OCI-LY1 (cell line): Measurements from ENCODE around the gene ZNF613.
"Not testable (repeated sequence)": the region's sequence is repeated elsewhere in the genome, so short reads cannot be mapped to it uniquely, and the experiment has no call there.

Experiments
- H2AFZ ChIP-seq: fragments of 200-600 bp; sonication (generic), shearing (Covaris generic); 2 replicates; pipeline ENCODE4 v1.6.0; 2014; ENCODE audit warnings: antibody characterized with exemption, mild to moderate bottlenecking, low read length
- H3F3A ChIP-seq: fragments of 200-600 bp; sonication (generic), shearing (Covaris generic); 2 replicates; pipeline ENCODE4 v1.6.0; 2014; ENCODE audit warnings: mild to moderate bottlenecking, antibody characterized with exemption, low read length, moderate library complexity; ENCODE audit not compliant: insufficient read depth
- H3K27ac ChIP-seq: fragments of 200-600 bp; sonication (generic); 2 replicates; pipeline ENCODE4 v1.5.1; 2014; ENCODE audit warnings: low read length, mixed run types, mild to moderate bottlenecking, low read depth; ENCODE audit not compliant: poor library complexity, severe bottlenecking
- H3K27me3 ChIP-seq: fragments of 200-600 bp; sonication (generic); 2 replicates; pipeline ENCODE4 v1.6.0; 2014; ENCODE audit warnings: antibody characterized with exemption, mild to moderate bottlenecking, low read length, moderate library complexity; ENCODE audit not compliant: insufficient read depth
- H3K36me3 ChIP-seq: fragments of 200-600 bp; sonication (generic); 2 replicates; pipeline ENCODE4 v1.6.1; 2014; ENCODE audit warnings: mild to moderate bottlenecking, antibody characterized with exemption, low read length, moderate library complexity, mixed read lengths; ENCODE audit not compliant: insufficient read depth
- H3K4me1 ChIP-seq: fragments of 200-600 bp; sonication (generic); 2 replicates; pipeline ENCODE4 v1.5.1; 2014; ENCODE audit warnings: mild to moderate bottlenecking, low read length, moderate library complexity; ENCODE audit not compliant: insufficient read depth, severe bottlenecking
- H3K4me2 ChIP-seq: fragments of 200-600 bp; sonication (generic), shearing (Covaris generic); 2 replicates; pipeline ENCODE4 v1.6.1; 2014; ENCODE audit warnings: low read length
- H3K4me3 ChIP-seq: fragments of 200-600 bp; sonication (generic); 2 replicates; pipeline ENCODE4 v1.5.1; 2014; ENCODE audit warnings: low read length, low read depth, mild to moderate bottlenecking, mixed read lengths; ENCODE audit not compliant: poor library complexity, severe bottlenecking
- H3K79me2 ChIP-seq: fragments of 200-600 bp; shearing (Covaris generic); 2 replicates; pipeline ENCODE4 v1.6.1; 2016; ENCODE audit warnings: mixed run types, low read length, mixed read lengths; ENCODE audit not compliant: insufficient read depth
- H3K9ac ChIP-seq: fragments of 200-600 bp; sonication (generic), shearing (Covaris generic); 2 replicates; pipeline ENCODE4 v1.6.1; 2014; ENCODE audit warnings: mild to moderate bottlenecking, low read length, mixed read lengths
- H3K9me2 ChIP-seq: fragments of 200-600 bp; sonication (generic), shearing (Covaris generic); 2 replicates; pipeline ENCODE4 v1.6.1; 2014; ENCODE audit warnings: low read depth, mild to moderate bottlenecking, low read length, mixed read lengths
- H3K9me3 ChIP-seq: fragments of 200-600 bp; shearing (Covaris generic); 2 replicates; pipeline ENCODE4 v1.6.1; 2014; ENCODE audit warnings: low read length, mixed read lengths
- H4K20me1 ChIP-seq: fragments of 200-600 bp; sonication (generic), shearing (Covaris generic); 2 replicates; pipeline ENCODE4 v1.6.0; 2016; ENCODE audit warnings: mild to moderate bottlenecking, low read length; ENCODE audit not compliant: insufficient read depth
- EZH2 ChIP-seq: fragments of 200-600 bp; sonication (generic), shearing (Covaris generic); IDR thresholded peaks from 2 replicates; pipeline ENCODE4 v1.8.0; 2017; ENCODE audit warnings: borderline replicate concordance, mixed run types, mild to moderate bottlenecking, antibody characterized with exemption, low read length, moderate library complexity, mixed read lengths
- TF ChIP-seq, protein P1 (sequence below): fragments of 200-600 bp; sonication (generic), shearing (Covaris generic); IDR thresholded peaks from 2 replicates; pipeline ENCODE4 v1.5.1; 2017; ENCODE audit warnings: mild to moderate bottlenecking, antibody characterized with exemption, low read length, moderate library complexity, mixed read lengths

The ZNF613 gene

DNA sequence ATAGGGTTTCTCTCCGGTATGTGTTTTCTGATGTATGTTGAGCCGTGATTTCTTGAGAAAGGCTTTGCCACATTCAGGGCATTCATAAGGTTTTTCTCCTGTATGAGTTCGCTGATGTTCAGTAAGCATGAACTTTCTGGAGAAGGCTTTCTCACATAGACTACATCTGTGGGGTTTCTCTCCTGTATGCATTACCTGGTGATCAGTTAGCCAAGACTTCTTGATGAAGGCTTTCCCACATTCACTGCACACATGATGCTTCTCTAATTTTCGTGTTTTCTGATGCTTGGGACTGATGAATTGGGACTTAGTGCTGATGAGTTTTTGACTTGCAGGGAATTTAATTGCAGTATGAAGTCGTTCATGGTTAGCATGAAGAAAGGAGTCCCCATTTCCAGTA is 38.3 kb downstream of the ZNF613 start:
- H3K9ac ChIP-seq, result no peak overlapping the region
- TF ChIP-seq EZH2, result no peak
- TF ChIP-seq, protein P1, sequence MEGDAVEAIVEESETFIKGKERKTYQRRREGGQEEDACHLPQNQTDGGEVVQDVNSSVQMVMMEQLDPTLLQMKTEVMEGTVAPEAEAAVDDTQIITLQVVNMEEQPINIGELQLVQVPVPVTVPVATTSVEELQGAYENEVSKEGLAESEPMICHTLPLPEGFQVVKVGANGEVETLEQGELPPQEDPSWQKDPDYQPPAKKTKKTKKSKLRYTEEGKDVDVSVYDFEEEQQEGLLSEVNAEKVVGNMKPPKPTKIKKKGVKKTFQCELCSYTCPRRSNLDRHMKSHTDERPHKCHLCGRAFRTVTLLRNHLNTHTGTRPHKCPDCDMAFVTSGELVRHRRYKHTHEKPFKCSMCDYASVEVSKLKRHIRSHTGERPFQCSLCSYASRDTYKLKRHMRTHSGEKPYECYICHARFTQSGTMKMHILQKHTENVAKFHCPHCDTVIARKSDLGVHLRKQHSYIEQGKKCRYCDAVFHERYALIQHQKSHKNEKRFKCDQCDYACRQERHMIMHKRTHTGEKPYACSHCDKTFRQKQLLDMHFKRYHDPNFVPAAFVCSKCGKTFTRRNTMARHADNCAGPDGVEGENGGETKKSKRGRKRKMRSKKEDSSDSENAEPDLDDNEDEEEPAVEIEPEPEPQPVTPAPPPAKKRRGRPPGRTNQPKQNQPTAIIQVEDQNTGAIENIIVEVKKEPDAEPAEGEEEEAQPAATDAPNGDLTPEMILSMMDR, result no peak
- H3K4me2 ChIP-seq, result no peak overlapping the region
- no peak overlapping the region for H2AFZ ChIP-seq
- no peaks in the 10 kb centered on the region for H3K27me3 ChIP-seq
- H3F3A ChIP-seq, result no peaks in the 10 kb centered on the region
- no peak overlapping the region for H3K27ac ChIP-seq
- H3K9me3 ChIP-seq, result peaks cover 16% of the 10 kb centered on the region
- H3K36me3 ChIP-seq, result no peaks in the 10 kb centered on the region
- H3K9me2 ChIP-seq, result no peaks in the 10 kb centered on the region
- H4K20me1 ChIP-seq, result no peaks in the 10 kb centered on the region
- no peaks in the 10 kb centered on the region for H3K79me2 ChIP-seq
- no peak overlapping the region for H3K4me3 ChIP-seq
- H3K4me1 ChIP-seq, result no peaks in the 10 kb centered on the region

DNA sequence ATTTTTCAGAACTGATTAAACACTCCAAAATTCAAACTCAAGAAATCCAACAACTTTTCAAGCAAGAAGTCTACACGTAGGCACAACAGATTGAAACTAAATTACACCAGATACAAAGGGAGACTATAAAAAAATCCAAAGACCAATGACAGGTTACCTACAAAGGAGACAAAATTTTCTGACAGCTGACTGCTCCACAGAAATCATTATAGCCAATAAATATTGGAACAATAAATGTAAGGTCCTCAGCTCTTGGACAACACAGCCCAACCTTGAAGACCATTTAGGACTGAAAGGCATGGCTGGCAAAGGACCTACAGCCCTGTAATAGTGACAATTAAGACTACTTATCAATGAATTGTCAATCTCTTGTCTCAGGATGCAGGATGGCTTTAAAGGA is 43.4 kb downstream of the ZNF613 start:
- Histone ChIP-seq H3K4me2 (no peak overlapping the region), H4K20me1 (no peaks in the 10 kb centered on the region), H3K36me3 (no peaks in the 10 kb centered on the region), H3K27me3 (no peaks in the 10 kb centered on the region), H3K9me2 (no peaks in the 10 kb centered on the region), H3K4me1 (no peaks in the 10 kb centered on the region), H3F3A (no peaks in the 10 kb centered on the region), H3K79me2 (no peaks in the 10 kb centered on the region), H3K9ac (no peak overlapping the region), H2AFZ (no peak overlapping the region), H3K27ac (no peak overlapping the region), H3K4me3 (no peak overlapping the region), H3K9me3 (peaks cover 22% of the 10 kb centered on the region)
- TF ChIP-seq, protein P1, result no peak
- no peak for TF ChIP-seq EZH2

DNA sequence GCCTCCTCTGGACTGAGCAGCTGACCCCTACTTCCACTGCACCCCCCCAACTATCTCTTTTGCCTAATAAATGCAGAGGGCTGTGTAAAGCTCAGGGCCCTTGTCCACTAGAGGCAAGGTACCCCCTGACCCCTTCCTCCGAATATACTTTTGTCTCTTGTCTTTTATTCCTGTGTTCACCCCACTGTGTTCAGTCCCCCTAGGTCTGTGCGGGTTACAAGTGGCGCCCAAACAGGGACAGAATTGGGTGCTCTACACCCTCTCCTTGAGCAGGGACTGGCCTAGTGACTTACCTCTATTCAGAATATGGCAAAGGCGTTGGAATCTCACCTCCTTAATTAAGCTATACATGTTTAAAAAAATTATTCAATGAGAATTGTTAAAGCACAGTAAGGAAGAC is 44.4 kb downstream of the ZNF613 start:
- no peak for TF ChIP-seq EZH2
- TF ChIP-seq, protein P1, result no peak
- no peaks in the 10 kb centered on the region for H3K27me3 ChIP-seq
- no peaks in the 10 kb centered on the region for H4K20me1 ChIP-seq
- H2AFZ ChIP-seq, result no peak overlapping the region
- peaks cover 22% of the 10 kb centered on the region for H3K9me3 ChIP-seq
- no peaks in the 10 kb centered on the region for H3K4me1 ChIP-seq
- no peak overlapping the region for H3K9ac ChIP-seq
- no peak overlapping the region for H3K4me3 ChIP-seq
- H3K9me2 ChIP-seq, result no peaks in the 10 kb centered on the region
- H3K79me2 ChIP-seq, result no peaks in the 10 kb centered on the region
- no peak overlapping the region for H3K4me2 ChIP-seq
- no peaks in the 10 kb centered on the region for H3F3A ChIP-seq
- no peak overlapping the region for H3K27ac ChIP-seq
- H3K36me3 ChIP-seq, result no peaks in the 10 kb centered on the region

DNA sequence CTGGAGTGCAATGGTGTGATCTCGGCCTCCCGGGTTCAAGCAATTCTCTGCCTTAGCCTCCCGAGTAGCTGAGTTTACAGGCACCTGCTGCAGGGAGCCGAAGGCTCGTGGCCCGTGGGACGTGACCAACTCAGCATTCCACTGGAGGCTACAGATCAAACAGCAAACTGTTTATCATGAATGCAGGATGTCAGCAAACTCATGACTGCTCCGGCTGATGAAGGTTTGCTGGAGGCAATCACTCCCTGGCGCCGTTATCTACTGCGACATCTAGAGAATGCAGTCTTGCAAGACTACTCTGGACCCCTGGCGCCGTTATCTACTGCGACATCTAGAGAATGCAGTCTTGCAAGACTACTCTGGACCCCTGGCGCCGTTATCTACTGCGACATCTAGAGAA is 48.5 kb downstream of the ZNF613 start:
- H3F3A ChIP-seq, H3K4me3 ChIP-seq, H2AFZ ChIP-seq, H3K79me2 ChIP-seq, H3K4me1 ChIP-seq, H3K9ac ChIP-seq, H4K20me1 ChIP-seq, H3K9me2 ChIP-seq, H3K36me3 ChIP-seq, H3K27ac ChIP-seq, H3K4me2 ChIP-seq, H3K27me3 ChIP-seq: not testable (repeated sequence)
- peaks cover 12% of the 10 kb centered on the region for H3K9me3 ChIP-seq
